ENCODE data around the gene MYL11.

DNA sequence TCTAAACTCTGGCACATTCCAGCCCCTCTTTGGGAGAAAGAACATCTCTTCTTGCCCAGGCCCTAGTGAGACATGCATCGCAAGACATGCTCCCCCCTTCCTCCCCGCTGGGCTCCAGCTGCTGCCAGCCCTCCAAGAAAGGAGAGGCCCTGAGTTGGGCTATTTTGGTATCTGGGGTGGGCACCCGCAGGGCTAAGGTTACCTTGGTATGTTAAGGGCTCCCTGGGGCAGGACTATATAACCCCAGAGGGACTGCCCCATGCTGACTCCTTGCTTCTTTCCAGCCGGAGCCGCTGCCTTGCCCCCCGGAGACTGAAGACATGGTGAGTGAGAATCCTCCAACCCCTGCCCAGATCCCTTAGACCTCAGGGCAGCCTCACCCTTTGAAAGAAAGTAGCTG lies at the start of gene MYL11:
- TF ChIP-seq, protein P1, sequence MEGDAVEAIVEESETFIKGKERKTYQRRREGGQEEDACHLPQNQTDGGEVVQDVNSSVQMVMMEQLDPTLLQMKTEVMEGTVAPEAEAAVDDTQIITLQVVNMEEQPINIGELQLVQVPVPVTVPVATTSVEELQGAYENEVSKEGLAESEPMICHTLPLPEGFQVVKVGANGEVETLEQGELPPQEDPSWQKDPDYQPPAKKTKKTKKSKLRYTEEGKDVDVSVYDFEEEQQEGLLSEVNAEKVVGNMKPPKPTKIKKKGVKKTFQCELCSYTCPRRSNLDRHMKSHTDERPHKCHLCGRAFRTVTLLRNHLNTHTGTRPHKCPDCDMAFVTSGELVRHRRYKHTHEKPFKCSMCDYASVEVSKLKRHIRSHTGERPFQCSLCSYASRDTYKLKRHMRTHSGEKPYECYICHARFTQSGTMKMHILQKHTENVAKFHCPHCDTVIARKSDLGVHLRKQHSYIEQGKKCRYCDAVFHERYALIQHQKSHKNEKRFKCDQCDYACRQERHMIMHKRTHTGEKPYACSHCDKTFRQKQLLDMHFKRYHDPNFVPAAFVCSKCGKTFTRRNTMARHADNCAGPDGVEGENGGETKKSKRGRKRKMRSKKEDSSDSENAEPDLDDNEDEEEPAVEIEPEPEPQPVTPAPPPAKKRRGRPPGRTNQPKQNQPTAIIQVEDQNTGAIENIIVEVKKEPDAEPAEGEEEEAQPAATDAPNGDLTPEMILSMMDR (IDR thresholded peaks at IDR 0.05), result no peak
- TF ChIP-seq POLR2A (IDR thresholded peaks at IDR 0.05), result no peak
- no peak for TF ChIP-seq POLR2AphosphoS5 (IDR thresholded peaks at IDR 0.05)

Data from prostate gland (tissue), 2 donors.